ENCODE results near the gene NXPH4.

The NXPH4 gene

DNA sequence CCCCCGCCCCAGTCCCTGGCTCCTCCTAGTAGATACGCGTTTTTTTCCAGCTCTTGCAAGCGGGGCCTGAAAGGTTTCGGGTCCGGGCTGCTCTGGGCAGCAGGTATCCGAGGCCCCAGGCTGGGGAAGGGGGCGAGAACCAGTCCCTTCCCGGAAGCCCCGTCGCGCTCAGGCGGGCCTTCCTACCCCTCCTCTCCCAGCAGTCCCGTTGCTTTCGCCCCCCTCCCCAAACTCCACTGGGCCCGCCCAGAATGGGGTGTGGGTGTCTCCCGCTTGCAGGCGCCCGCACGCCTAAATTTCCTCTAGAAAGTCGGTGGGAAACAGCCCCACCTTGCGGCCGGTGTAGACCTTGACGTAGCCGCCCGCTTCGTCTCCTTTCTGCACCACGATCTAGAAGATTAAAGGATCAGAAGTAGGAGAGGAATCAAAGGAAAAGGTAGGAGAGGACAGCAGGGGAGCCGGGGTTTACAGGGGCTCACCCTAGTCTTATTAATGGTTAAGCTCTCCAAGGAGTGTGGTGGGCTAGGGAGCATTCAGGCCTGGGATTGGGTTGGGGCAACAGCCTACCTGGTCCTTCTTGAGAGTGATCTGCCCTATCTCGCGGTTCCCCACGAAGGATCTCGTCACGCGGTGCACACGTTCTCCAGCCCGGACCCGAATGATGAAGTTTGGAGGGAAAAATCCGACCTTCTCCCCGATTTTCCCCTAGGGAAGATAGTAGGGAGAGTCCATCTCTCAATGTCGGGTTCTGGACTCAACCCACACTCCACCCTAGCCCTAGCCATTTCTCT, 27.1 kb downstream of the NXPH4 start:
- DNase-seq (ENCODE audit: low read depth): no peak

GRCh38 chr12:57244312-57244696, 27.7 kb downstream of the NXPH4 start:
- DNase-seq (ENCODE audit: low read depth): no peak

GRCh38 chr12:57247041-57247440, 30.4 kb downstream of the NXPH4 start:
- no peak for DNase-seq (ENCODE audit: low read depth)

GRCh38 chr12:57248934-57249742, 32.5 kb downstream of the NXPH4 start:
- DNase-seq (ENCODE audit: low read depth): peak; percentile 80

DNA sequence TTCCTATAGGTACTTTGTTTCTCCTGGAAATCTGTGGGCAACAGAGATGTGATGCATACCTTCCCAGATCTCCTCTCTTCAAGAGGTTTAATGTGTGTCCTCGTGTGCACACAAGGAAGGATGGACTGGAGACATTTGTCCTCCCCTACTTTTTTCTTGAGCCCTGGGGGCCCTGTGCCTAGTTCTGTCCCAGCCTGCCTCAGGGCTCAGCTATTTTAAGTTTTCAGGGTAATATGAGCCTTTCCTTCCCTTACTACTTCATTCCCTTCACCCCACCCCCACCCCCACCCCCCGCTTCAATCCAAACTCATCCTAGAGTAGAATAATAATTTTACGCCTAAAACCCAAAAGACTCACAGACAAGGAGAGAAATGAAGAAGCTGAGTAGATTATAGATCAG, 33.9 kb downstream of the NXPH4 start:
- DNase-seq (ENCODE audit: low read depth): no peak

- DNase-seq (ENCODE audit: low read depth): no peak
These were observed 34.4 kb downstream of the NXPH4 start, which contains the start of gene STAC3 for GRCh38 chr12:57250956-57251355. STAC3 (minus strand) TSS chr12:57251187; CDS start chr12:57249636, 1,551 bp downstream.

DNA sequence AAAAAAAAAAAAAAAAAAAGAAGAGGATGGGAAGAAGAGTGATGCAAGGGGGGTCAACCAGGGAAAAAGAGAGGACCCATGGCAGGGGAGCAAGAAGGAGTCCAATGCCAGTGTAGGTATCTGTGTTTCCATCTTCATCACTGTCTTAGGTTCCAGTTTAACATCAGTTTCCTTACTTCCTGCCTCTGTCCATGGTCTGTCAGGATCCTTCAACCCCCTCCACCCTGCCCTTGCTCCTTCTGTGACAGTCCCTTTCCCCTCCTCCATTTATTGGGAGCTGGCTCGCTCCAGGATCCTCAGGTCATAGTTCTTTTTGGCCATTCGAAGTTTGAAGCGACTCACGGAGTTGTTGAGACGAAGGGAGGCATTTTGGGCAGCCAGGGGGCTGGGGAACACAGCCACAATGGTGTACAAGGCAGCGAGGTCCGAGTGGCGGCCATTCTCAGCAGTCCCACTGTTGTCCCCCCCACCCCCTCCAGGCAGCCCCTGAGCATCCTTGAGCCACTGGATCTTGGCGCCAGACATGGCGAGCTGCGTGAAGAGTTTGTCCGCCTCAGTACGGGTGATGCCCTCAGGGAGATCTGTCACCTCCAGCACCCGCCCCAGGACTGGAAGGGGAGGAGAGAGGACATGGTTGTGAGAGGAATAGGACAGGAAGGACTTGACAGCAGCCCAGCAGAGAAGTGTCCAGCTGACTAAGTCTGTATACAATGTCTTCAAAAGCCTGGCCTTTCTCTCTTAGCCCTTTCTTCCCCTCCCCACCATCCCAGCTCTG, 38.1 kb downstream of the NXPH4 start:
- DNase-seq (ENCODE audit: low read depth): no peak

DNA sequence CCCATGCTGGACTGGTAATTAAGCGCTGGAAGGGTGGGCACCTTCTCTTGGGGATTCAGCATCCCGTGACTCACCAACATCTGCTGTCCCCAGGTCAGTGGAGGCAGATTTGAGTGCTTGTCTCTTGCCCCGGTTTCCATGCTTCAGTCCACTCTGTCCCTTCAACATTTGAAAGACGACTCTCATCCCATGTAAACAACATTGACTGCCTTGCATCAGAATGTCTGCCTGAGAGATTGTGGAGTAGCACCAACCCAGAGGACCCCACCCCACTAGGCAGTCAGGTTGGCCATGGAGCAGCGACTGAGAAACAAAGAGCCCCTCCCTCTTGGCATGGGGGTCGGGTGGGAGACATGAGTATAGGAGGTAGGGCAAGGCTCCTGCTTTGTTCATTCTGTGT, 39.3 kb downstream of the NXPH4 start:
- DNase-seq (ENCODE audit: low read depth): no peak

GRCh38 chr12:57258977-57259970, 42.7 kb downstream of the NXPH4 start:
- DNase-seq (ENCODE audit: low read depth): no peak

GRCh38 chr12:57260366-57260765, 43.8 kb downstream of the NXPH4 start:
- DNase-seq (ENCODE audit: low read depth): no peak

DNA sequence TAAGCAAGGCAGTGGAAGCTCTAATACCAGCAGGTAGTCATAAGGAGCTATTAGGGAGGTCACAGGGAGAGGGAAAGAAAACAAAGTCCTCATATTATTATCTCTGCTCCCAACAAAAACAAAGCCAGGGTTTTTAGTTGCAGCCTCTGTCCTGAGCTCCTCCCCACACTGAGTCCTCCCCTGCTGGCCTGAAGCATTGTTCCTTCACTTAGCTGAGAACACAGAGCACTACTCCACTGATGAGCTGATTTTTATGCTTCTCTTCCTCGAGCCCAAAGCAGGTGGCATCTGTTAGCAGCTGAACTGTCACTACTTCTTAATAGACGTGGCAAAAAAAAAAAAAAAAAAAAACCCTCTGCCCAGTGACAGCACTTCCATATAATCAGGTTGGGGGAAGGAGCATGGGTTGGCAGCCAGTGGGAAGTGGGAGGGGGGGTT, 44.9 kb downstream of the NXPH4 start:
- no peak for DNase-seq (ENCODE audit: low read depth)

DNA sequence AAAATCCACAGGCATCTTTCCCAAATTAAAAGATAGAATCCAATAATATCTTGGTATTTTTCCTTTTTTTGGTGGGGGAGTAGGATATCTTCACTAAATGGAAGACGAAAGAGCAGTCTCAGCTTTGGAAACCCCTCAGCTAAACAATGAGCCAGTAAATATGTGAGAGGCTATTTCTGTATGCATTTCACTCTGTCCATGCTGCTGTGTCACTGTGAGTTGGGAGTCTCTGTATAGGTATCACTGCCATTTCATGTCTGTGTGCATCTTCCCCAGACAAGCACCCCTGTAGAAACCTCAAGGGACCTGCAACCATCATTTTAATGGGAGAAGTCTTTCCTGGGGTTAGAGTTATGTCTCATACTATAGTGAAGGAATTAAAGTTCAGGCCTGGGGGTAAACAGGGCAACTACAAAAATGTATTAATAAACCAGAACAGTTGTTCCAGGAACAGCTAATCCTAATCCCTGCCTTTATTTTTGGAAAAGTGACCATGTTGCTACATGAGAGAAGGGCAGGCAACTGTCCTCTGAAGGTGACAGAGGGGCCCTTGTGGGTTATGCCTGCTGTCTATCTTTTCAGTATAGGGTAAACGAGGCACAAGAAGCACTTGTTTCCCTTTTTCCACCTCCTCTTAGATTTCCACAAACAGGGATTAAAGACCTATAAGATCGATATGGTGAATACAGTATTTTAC, 45.7 kb downstream of the NXPH4 start:
- no peak for DNase-seq (ENCODE audit: low read depth)

DNA sequence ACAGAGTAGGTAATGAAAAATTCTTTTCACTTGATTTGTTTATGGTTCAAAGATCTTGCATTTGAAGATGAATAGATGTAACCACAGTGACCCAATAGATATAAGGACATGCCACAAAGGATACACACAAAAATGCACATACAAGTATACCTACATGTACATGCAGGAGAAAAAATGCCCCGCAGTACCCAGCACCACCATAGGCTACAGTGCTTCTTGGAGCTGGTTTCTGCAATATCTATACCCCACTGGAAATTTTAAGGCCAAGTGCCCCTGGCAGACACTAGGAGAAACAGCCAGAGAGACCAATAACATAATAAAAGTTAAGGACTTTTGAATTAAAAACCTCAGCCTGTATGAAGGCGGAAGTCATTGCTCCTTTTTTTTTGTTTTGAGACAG, 46.5 kb downstream of the NXPH4 start:
- DNase-seq (ENCODE audit: low read depth): no peak

GRCh38 chr12:57266681-57267080, 50.1 kb downstream of the NXPH4 start:
- no peak for DNase-seq (ENCODE audit: low read depth)

DNA sequence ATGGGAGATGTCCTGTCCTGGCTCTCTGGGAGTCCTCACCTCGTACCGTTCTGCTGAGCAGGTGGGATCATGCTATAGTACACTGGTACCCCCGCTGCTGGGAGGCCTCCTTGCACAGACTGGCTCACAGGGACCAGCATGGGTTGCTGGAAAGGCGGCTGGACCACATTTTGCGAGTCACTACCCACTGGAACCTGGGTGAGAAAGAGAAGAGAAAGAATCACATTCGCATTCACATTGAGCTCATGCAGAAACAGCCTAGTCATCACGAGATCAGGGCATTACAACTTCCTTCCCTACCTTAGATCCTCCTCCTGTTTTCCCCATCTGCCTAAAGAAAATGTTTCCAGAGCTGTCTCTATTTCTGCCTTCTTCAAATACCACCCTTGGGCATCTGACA, 51.7 kb downstream of the NXPH4 start:
- DNase-seq (ENCODE audit: low read depth): no peak

DNA sequence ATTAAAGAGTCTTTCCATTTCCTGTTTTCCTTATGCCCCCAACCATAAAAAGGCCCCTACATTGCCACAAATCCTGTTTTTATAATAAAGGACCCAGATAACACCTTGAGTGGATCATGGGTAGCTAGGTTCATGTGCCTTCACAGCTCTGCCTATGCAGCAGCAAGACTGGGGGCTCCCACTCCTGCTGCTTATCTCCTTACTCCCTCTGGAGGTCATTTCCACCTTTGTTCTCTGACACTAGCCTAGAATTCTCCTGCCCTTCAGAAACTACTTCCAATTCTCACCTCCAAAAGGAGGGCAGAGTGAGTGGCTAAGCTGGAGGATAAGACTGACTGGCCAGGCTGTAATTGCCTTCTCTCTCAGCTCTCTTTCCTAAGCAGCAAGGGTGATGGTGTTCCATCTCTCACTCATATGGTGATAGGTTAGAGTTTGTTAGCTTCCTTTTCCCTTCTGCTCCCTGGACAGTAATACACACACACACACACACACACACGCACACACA, 54.4 kb downstream of the NXPH4 start:
- DNase-seq (ENCODE audit: low read depth): no peak

- no peak for DNase-seq (ENCODE audit: low read depth)
These were observed 56.0 kb downstream of the NXPH4 start for GRCh38 chr12:57272337-57273151.

DNA sequence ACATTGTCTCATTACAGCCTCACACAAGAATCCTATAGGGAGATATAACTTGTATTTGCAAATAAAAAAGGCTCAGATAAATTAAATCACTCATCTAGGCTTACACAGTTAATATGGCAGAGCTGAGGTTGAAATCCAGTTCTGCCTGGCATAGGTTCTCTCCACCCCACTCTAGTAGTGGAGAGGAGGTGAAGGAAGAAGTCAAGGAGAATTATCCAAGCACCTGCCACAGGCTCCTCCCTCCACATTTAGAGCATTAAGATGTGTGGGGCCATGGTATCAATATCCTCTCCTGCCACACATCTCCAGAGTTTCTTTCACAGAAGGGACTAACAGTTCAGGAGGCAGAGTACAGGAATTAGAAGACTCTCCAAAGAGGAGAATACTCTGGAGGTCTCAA, 56.9 kb downstream of the NXPH4 start:
- no peak for DNase-seq (ENCODE audit: low read depth)

Measured in CMK (cell line).